NB4 (cell line): ENCODE data around the gene CEBPB.

Source experiments
- DNase-seq: peaks from one replicate; pipeline ENCODE4 v3.0.0; 2010; ENCODE audit warnings: low read depth
- H3K4me3 ChIP-seq: one replicate; pipeline ENCODE4 v1.5.1; 2011; ENCODE audit warnings: mild to moderate bottlenecking, low read depth, low read length, moderate library complexity
- MYC ChIP-seq: IDR thresholded peaks from 2 replicates; pipeline ENCODE4 v1.6.1; 2011; ENCODE audit warnings: low read depth, low read length
- POLR2A ChIP-seq: IDR thresholded peaks from 2 replicates; pipeline ENCODE4 v1.6.1; 2011; ENCODE audit warnings: mild to moderate bottlenecking; ENCODE audit not compliant: insufficient read length; ENCODE audit errors: extremely low read depth
- TF ChIP-seq, protein P1 (sequence below): IDR thresholded peaks from one replicate; pipeline ENCODE4 v1.5.1; 2012; ENCODE audit warnings: low read depth, low read length
- TF ChIP-seq, protein P2 (sequence below): IDR thresholded peaks from 2 replicates; pipeline ENCODE4 v1.6.1; 2011; ENCODE audit warnings: low read depth, low read length

Gene CEBPB

DNA sequence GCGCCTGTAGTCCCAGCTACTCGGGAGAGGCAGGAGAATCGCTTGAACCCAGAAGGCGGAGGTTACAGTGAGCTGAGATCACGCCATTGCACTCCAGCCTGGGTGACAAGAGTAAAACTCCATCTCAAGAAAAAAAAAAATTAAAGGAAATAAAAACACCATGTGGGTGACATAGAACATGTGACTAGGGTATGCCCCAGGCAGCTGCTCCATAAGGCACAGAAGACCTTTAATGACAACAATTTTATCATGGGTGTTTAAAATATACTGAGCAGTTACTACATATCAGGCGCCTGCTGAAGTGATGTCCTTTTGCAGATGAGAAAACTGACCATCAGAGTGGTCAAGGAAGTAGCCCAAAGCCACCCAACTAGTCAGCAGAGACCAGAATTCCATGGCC lies 45.1 kb upstream of the CEBPB start:
- TF ChIP-seq POLR2A (no peak), MYC (no peak)
- TF ChIP-seq, protein P1, sequence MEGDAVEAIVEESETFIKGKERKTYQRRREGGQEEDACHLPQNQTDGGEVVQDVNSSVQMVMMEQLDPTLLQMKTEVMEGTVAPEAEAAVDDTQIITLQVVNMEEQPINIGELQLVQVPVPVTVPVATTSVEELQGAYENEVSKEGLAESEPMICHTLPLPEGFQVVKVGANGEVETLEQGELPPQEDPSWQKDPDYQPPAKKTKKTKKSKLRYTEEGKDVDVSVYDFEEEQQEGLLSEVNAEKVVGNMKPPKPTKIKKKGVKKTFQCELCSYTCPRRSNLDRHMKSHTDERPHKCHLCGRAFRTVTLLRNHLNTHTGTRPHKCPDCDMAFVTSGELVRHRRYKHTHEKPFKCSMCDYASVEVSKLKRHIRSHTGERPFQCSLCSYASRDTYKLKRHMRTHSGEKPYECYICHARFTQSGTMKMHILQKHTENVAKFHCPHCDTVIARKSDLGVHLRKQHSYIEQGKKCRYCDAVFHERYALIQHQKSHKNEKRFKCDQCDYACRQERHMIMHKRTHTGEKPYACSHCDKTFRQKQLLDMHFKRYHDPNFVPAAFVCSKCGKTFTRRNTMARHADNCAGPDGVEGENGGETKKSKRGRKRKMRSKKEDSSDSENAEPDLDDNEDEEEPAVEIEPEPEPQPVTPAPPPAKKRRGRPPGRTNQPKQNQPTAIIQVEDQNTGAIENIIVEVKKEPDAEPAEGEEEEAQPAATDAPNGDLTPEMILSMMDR: no peak
- TF ChIP-seq, protein P2, sequence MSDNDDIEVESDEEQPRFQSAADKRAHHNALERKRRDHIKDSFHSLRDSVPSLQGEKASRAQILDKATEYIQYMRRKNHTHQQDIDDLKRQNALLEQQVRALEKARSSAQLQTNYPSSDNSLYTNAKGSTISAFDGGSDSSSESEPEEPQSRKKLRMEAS: no peak
- no peak for DNase-seq

DNA sequence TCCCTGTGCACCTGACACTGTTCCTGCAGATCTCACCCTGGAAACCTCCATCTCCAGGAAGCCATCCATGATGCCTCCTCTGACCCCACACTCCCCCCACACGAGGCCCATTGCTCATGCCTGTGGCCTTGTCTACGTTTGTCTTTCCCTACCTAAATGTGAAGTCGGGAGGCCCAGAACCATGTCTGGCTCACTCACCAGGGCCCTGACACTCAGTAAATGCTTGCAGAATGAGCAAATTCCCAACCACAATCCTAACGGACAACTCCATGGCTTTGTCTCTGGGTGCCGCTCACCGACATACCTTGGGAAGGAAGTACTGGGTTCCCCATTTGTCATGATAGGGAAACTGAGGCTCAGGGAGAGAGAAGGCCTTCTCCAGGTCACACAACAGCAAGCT lies 44.4 kb upstream of the CEBPB start:
- H3K4me3 ChIP-seq: peak overlapping the region; percentile 44
- TF ChIP-seq, protein P2: no peak
- TF ChIP-seq, protein P1: no peak
- TF ChIP-seq POLR2A: no peak
- TF ChIP-seq MYC: no peak
- DNase-seq: no peak

More for the DNA sequence above, 45.1 kb upstream of the CEBPB start:
- H3K4me3 ChIP-seq: no peak overlapping the region

DNA sequence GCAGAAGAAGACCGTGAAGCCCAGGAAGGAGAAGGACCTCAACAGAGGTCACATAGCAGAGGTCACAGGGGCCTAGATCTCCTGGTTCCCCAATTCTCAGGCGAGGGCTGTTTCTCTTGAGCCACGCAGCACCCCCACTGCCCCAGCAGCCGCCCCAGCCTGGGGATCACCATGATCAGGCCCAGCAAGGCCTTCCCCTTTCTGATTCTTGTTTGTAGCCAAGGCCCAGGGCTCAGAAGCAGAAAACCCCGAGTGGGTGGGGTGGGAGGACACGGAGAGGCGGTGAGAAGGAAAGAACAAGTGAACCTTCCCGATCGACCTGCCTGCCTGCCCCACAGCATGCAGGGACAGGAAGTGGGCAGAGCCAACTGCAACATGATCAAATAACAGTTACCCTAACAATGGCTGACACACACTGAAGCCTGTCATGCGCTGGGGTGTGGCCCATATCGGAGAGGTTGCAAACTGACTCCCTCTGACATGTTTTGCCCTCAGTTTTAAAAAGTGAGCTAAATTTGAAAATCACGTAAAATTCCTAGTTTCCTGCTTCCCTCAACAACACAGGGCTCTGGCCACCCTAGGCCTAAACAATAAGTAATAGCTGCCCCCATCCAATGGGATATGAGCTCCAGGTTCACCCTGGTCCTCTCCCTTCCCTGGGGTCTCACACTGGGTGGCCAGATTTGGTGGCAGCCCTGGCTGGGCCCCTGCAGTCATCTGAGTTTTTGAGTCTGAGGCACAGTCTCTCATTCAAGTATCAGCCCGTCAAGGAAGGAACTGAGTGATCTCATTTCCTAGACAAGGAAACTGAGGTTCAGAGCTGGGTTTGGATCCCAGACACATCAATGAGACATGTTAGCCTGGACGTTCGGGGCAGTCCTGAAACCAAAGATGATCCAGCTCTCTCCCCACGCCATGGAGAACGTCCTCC lies 43.6 kb upstream of the CEBPB start:
- H3K4me3 ChIP-seq: peak overlapping the region; percentile 44
- DNase-seq: peak; percentile 87
- TF ChIP-seq, protein P2: peak; percentile 90
- TF ChIP-seq MYC (peak; percentile 87), POLR2A (peak; percentile 64)
- TF ChIP-seq, protein P1: no peak

DNA sequence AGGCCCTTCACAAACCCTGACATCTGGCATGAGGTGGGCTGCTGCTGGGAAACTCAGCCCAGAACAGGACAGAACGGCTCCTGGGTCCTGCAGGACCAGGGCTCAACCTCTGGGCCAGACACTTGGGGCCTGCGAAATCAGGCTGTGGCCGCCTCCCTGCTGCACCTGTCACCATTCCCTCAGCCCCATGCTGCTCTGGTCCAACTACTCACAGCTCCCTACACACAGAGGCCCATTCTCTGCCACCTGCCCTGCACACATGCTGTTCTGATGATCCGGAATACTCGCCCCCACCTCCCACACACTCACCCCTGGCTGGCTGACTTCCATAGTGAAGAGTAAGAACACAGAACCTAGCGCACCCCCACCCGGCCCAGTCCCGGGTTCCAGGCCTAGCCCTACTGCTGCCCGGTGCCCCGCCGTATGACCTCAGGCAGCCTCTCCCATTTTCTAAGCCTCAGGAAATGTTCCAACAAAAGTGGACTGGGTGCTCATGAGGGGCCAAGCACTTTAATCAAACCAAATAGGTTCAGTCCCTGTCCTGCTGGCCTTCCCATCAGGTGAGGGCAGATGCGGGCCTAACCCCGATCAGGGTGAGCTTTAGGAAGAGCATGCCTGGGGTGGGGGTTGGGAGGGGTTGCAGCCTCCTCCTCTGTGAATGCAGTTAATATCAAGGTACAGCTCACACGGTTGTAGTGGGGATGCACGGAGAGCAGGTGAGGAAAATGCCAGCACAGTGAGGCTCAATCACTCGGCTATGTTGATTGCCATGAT lies 41.0 kb upstream of the CEBPB start:
- TF ChIP-seq, protein P1: no peak
- TF ChIP-seq, protein P2: no peak
- no peak for TF ChIP-seq POLR2A
- TF ChIP-seq MYC: no peak
- H3K4me3 ChIP-seq: no peak overlapping the region
- no peak for DNase-seq

DNA sequence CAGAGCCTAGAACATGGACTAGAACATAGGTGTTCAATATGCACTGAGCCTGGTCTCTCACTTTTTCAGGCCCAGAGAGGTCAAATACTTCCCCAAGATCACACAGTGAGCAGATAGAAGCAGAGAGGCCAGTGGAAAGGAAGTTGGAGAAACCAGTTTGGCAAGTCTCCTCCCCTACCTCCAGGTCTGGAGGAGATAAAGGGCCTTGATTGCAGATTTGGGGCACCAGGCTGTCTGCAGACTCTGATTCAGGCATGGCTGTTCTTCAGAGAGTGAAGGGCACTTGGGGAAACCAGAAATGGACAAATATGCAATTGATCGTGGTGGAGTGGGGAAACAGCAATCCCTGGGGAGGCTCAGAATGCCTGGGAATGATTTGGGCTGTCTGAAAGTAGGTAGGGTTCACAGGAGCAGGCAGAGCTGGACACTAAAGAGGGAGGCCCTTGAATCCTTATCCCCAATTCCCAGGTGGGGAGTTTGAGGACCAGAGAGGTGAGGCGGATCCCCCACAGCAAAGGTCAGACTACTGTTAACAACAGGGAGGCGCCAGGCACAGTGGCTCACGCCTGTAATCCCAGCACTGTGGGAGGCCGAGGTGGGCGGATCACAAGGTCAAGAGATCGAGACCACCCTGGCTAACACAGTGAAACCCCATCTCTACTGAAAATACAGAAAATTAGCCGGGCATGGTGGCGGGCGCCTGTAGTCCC lies 39.4 kb upstream of the CEBPB start:
- no peak overlapping the region for H3K4me3 ChIP-seq
- TF ChIP-seq MYC: no peak
- TF ChIP-seq POLR2A: no peak
- TF ChIP-seq, protein P1: no peak
- TF ChIP-seq, protein P2: no peak
- no peak for DNase-seq
